Trophoblast cell (in vitro differentiated cells and primary cell): ENCODE results near the gene FRMPD1.

ENCODE experiments used
- DNase-seq, 2 donors: peaks; one replicate each; pipeline ENCODE4 v3.0.0-alpha.2; 2016
- H2AFZ ChIP-seq: 2 replicates; pipeline ENCODE4 v1.6.1; 2013; ENCODE audit warnings: low read length, moderate library complexity, mild to moderate bottlenecking; ENCODE audit not compliant: insufficient read depth, poor library complexity
- H2AK5ac ChIP-seq: 2 replicates; pipeline ENCODE4 v1.6.1; 2013; ENCODE audit warnings: mild to moderate bottlenecking, low read length
- H2BK120ac ChIP-seq: 2 replicates; pipeline ENCODE4 v1.6.1; 2013; ENCODE audit warnings: low read length, mild to moderate bottlenecking, moderate library complexity; ENCODE audit not compliant: insufficient read depth, poor library complexity
- H2BK12ac ChIP-seq: 2 replicates; pipeline ENCODE4 v1.6.1; 2013; ENCODE audit warnings: mild to moderate bottlenecking, low read length, moderate library complexity
- H2BK5ac ChIP-seq: 2 replicates; pipeline ENCODE4 v1.6.1; 2013; ENCODE audit warnings: low read length, low read depth, moderate library complexity, mild to moderate bottlenecking; ENCODE audit not compliant: poor library complexity
- H3K14ac ChIP-seq: 2 replicates; pipeline ENCODE4 v1.6.1; 2013; ENCODE audit warnings: mild to moderate bottlenecking, low read length
- H3K18ac ChIP-seq: 2 replicates; pipeline ENCODE4 v1.6.1; 2013; ENCODE audit warnings: mild to moderate bottlenecking, low read length
- H3K23ac ChIP-seq: 2 replicates; pipeline ENCODE4 v1.6.1; 2013; ENCODE audit warnings: low read length
- H3K27ac ChIP-seq: 2 replicates; pipeline ENCODE4 v1.5.1; 2013; ENCODE audit warnings: low read depth, mild to moderate bottlenecking, inconsistent platforms, low read length, moderate library complexity
- H3K27me3 ChIP-seq: 2 replicates; pipeline ENCODE4 v1.6.1; 2013; ENCODE audit warnings: inconsistent platforms, mild to moderate bottlenecking, low read length, moderate library complexity; ENCODE audit not compliant: insufficient read depth
- H3K36me3 ChIP-seq, 2 experiments: 1 replicate in 1 of 2; 2 replicates in 1 of 2; pipeline ENCODE4 v1.6.1; 2013; ENCODE audit warnings: low read length in 2 of 2, mild to moderate bottlenecking in 2 of 2, moderate library complexity in 1 of 2; ENCODE audit not compliant: insufficient read depth in 2 of 2, control insufficient read depth in 1 of 2
- H3K4ac ChIP-seq: 2 replicates; pipeline ENCODE4 v1.6.1; 2013; ENCODE audit warnings: low read depth, mild to moderate bottlenecking, low read length, moderate library complexity
- H3K4me1 ChIP-seq, 2 experiments: 1 replicate in 1 of 2; 2 replicates in 1 of 2; pipeline ENCODE4 v1.6.1; 2013; ENCODE audit warnings: low read length in 2 of 2, mild to moderate bottlenecking in 2 of 2, moderate library complexity in 1 of 2; ENCODE audit not compliant: insufficient read depth in 2 of 2, control insufficient read depth in 1 of 2
- H3K4me2 ChIP-seq: 2 replicates; pipeline ENCODE4 v1.6.1; 2013; ENCODE audit warnings: inconsistent platforms, mild to moderate bottlenecking, low read length, moderate library complexity
- H3K4me3 ChIP-seq: 2 replicates; pipeline ENCODE4 v1.5.1; 2013; ENCODE audit warnings: mild to moderate bottlenecking, low read depth, low read length, inconsistent platforms
- H3K79me1 ChIP-seq: one replicate; pipeline ENCODE4 v1.6.1; 2013; ENCODE audit warnings: low read length
- H3K79me2 ChIP-seq: 2 replicates; pipeline ENCODE4 v1.6.1; 2013; ENCODE audit warnings: low read length, mild to moderate bottlenecking; ENCODE audit not compliant: control insufficient read depth, insufficient read depth, poor library complexity
- H3K9ac ChIP-seq: 2 replicates; pipeline ENCODE4 v1.6.1; 2013; ENCODE audit warnings: mild to moderate bottlenecking, low read length
- H3K9me3 ChIP-seq: 2 replicates; pipeline ENCODE4 v1.6.1; 2013; ENCODE audit warnings: low read depth, mild to moderate bottlenecking, control low read depth, inconsistent platforms, low read length; ENCODE audit not compliant: insufficient read depth
- H4K12ac ChIP-seq: 2 replicates; pipeline ENCODE4 v1.6.1; 2013; ENCODE audit warnings: low read depth, mild to moderate bottlenecking, low read length, moderate library complexity
- H4K8ac ChIP-seq: 2 replicates; pipeline ENCODE4 v1.6.1; 2013; ENCODE audit warnings: low read depth, mild to moderate bottlenecking, low read length, moderate library complexity
- H4K91ac ChIP-seq: one replicate; pipeline ENCODE4 v1.6.1; 2013; ENCODE audit warnings: low read depth, mild to moderate bottlenecking, low read length, moderate library complexity
- WGBS: extraction: QIAGEN DNeasy Blood & Tissue Kit; methylation state at CpG from one replicate; pipeline ENCODE4 v1.1.7; 2013; ENCODE audit warnings: missing lambda C conversion rate; ENCODE audit not compliant: insufficient read length, insufficient coverage; ENCODE audit errors: extremely low coverage; 5-methylcytosine and 5-hydroxymethylcytosine counted together

Gene FRMPD1

GRCh38 chr9:37753489-37754190 is 102.9 kb downstream of the FRMPD1 start, which contains the start of gene TRMT10B:
TSS of gene TRMT10B (plus strand) at chr9:37753805. CDS start at chr9:37761932, 8,127 bp downstream.
- Histone ChIP-seq H4K12ac (peak within 1 kb of the TSS; percentile 92), H4K91ac (peak within 1 kb of the TSS; percentile 22), H3K27ac (no peak within 1 kb of the TSS), H3K4me3 (peak within 1 kb of the TSS; percentile 84), H2BK120ac (no peak within 1 kb of the TSS), H3K36me3 (peaks cover 2% of the 10 kb centered on the region in 2 experiments), H4K8ac (peak within 1 kb of the TSS; percentile 96), H2AK5ac (no peak within 1 kb of the TSS), H2BK5ac (no peak within 1 kb of the TSS), H3K9ac (peak within 1 kb of the TSS; percentile 88), H3K9me3 (no peaks in the 10 kb centered on the region), H3K23ac (no peak within 1 kb of the TSS), H3K18ac (peak within 1 kb of the TSS; percentile 13), H3K14ac (peak within 1 kb of the TSS; percentile 16), H3K4me1 (peaks cover 0 to 8% of the 10 kb centered on the region in 2 experiments), H3K4ac (peak within 1 kb of the TSS; percentile 8), H3K27me3 (no peaks in the 10 kb centered on the region), H2BK12ac (no peak within 1 kb of the TSS), H2AFZ (peak within 1 kb of the TSS; percentile 69), H3K79me2 (peaks cover 4% of the 10 kb centered on the region), H3K79me1 (peaks cover 4% of the 10 kb centered on the region), H3K4me2 (peak within 1 kb of the TSS; percentile 100)
- no CpG with 5 or more reads among the region's 40 CpGs for WGBS
- DNase-seq: peak; percentile 39 to 74

DNA sequence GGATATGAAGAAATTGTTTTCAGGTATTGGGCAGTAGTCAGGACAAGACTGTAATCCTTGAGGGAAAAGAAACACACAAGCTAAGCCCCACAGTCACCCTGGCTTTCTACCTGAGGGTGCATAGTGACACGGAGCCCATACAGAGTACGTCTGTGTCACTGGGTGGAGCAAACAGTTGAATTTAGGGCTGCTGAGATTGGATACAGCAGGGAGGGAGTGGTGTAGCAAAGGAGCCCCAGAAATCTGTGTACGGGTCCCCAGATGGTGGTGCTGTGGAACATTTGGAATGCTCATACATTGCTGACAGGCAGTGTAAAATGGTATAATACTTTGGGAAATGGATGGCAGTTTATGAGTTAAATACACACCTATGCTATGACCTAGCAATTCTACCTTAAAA is 108.0 kb downstream of the FRMPD1 start:
- no peak overlapping the region for H2BK120ac ChIP-seq
- no peak overlapping the region for H4K91ac ChIP-seq
- no CpG with 5 or more reads among the region's 3 CpGs for WGBS

GRCh38 chr9:37760416-37761161 is 109.8 kb downstream of the FRMPD1 start:
- H3K4me3 ChIP-seq: no peak overlapping the region
- H4K12ac ChIP-seq: no peak overlapping the region
- no peak overlapping the region for H3K27ac ChIP-seq
- no CpG with 5 or more reads among the region's 7 CpGs for WGBS
- H3K9ac ChIP-seq: no peak overlapping the region
- H3K79me1 ChIP-seq: no peaks in the 10 kb centered on the region
- peaks cover 2% of the 10 kb centered on the region in 2 experiments for H3K36me3 ChIP-seq
- H2AFZ ChIP-seq: no peak overlapping the region
- no peak overlapping the region for H2BK12ac ChIP-seq
- no peak overlapping the region for H3K23ac ChIP-seq
- H3K27me3 ChIP-seq: no peaks in the 10 kb centered on the region
- H4K8ac ChIP-seq: no peak overlapping the region
- H3K4me2 ChIP-seq: no peak overlapping the region
- H4K91ac ChIP-seq: no peak overlapping the region
- H3K9me3 ChIP-seq: no peaks in the 10 kb centered on the region
- no peak overlapping the region for H3K18ac ChIP-seq
- H2BK120ac ChIP-seq: no peak overlapping the region
- H2AK5ac ChIP-seq: no peak overlapping the region
- H2BK5ac ChIP-seq: no peak overlapping the region
- no peak overlapping the region for H3K14ac ChIP-seq
- peak; percentile 35 to 87 for DNase-seq
- no peaks in the 10 kb centered on the region for H3K79me2 ChIP-seq
- no peak overlapping the region for H3K4ac ChIP-seq
- H3K4me1 ChIP-seq: no peaks in the 10 kb centered on the region

More for the DNA sequence above, 108.0 kb downstream of the FRMPD1 start:
- Histone ChIP-seq H3K79me1 (peaks cover 3% of the 10 kb centered on the region), H3K27me3 (no peaks in the 10 kb centered on the region), H3K9ac (no peak overlapping the region), H3K4ac (no peak overlapping the region), H3K36me3 (peaks cover 2% of the 10 kb centered on the region in 2 experiments), H2AK5ac (no peak overlapping the region), H4K8ac (no peak overlapping the region), H3K79me2 (peaks cover 3% of the 10 kb centered on the region), H4K12ac (no peak overlapping the region), H3K4me2 (no peak overlapping the region), H3K14ac (no peak overlapping the region), H3K18ac (no peak overlapping the region), H3K27ac (no peak overlapping the region), H2AFZ (no peak overlapping the region), H3K23ac (no peak overlapping the region), H3K4me1 (peaks cover 0 to 6% of the 10 kb centered on the region in 2 experiments), H3K9me3 (no peaks in the 10 kb centered on the region), H3K4me3 (no peak overlapping the region), H2BK12ac (no peak overlapping the region), H2BK5ac (no peak overlapping the region)
- no peak for DNase-seq

DNA sequence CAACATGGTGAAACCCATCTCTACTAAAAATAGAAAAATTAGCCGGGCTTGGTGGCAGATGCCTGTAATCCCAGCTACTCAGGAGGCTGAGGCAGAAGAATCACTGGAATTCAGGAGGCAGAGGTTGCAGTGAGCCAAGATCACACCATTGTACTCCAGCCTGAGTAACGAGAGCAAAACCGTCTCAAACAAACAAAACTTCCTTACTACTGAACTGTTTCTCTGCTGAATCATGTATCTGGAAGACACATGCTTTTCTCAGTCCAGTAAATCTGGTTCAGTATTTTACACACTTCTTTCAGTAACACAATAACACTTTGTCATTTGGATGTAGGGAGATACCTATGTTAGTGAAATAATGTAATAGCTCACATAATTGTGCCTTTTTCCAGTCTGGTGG is 110.8 kb downstream of the FRMPD1 start:
- DNase-seq: peak; percentile 47 to 74
- no peak overlapping the region for H2AK5ac ChIP-seq
- H3K14ac ChIP-seq: no peak overlapping the region
- no peak overlapping the region for H2BK120ac ChIP-seq
- H4K8ac ChIP-seq: no peak overlapping the region
- no peak overlapping the region for H4K12ac ChIP-seq
- no peak overlapping the region for H3K18ac ChIP-seq
- H3K9me3 ChIP-seq: no peaks in the 10 kb centered on the region
- no peak overlapping the region for H3K9ac ChIP-seq
- H3K79me2 ChIP-seq: no peaks in the 10 kb centered on the region
- no peak overlapping the region for H2BK12ac ChIP-seq
- no peaks in the 10 kb centered on the region for H3K4me1 ChIP-seq
- no peak overlapping the region for H2AFZ ChIP-seq
- no peak overlapping the region for H3K27ac ChIP-seq
- no peak overlapping the region for H3K23ac ChIP-seq
- H3K4me3 ChIP-seq: no peak overlapping the region
- H3K36me3 ChIP-seq: peaks cover 2% of the 10 kb centered on the region in 2 experiments
- WGBS: no CpG with 5 or more reads among the region's 3 CpGs
- H4K91ac ChIP-seq: no peak overlapping the region
- no peaks in the 10 kb centered on the region for H3K79me1 ChIP-seq
- no peak overlapping the region for H3K4ac ChIP-seq
- H2BK5ac ChIP-seq: no peak overlapping the region
- no peaks in the 10 kb centered on the region for H3K27me3 ChIP-seq
- H3K4me2 ChIP-seq: no peak overlapping the region
